H1 (cell line): ENCODE data around the gene CD81. TPM values are rescaled to one million over a fixed set of nuclear protein-coding genes. Genes with fewer than 3 reads are reported as not detected.

Source experiments
- CTCF ChIA-PET: fragments of 300-600 bp; sonication (Branson Sonifier 250); formaldehyde crosslinking; loops from one replicate; lab custom pipeline; 2021; ENCODE audit not compliant: partially characterized antibody; lab: Charles Lee
- POLR2A ChIA-PET: fragments of 300-600 bp; sonication (Branson Sonifier 250); formaldehyde crosslinking; loops from one replicate; lab custom pipeline; 2021; ENCODE audit warnings: inconsistent platforms; ENCODE audit not compliant: partially characterized antibody; lab: Charles Lee
- DNase-seq, 2 experiments: peaks; one replicate each; pipeline versions ENCODE4 v3.0.0 to v3.0.0-alpha.2; 2010 to 2022; ENCODE audit warnings: low spot score in 2 of 2, low read depth in 1 of 2, mixed read lengths in 1 of 2
- FAIRE-seq: peaks from 2 replicates; lab custom pipeline; 2011; peaks lifted over from hg19 to GRCh38; lab: Jason Lieb, UNC
- H2AFZ ChIP-seq: 2 replicates; pipeline ENCODE4 v1.8.1; 2012; ENCODE audit warnings: low read length, inconsistent platforms
- H2AK5ac ChIP-seq: 2 replicates; pipeline ENCODE4 v1.6.1; 2013; ENCODE audit warnings: low read depth, low read length
- H2BK120ac ChIP-seq: replicated peaks from 2 replicates; pipeline ENCODE3; 2013; ENCODE audit warnings: low read depth, low read length, inconsistent platforms
- H2BK12ac ChIP-seq: 2 replicates; pipeline ENCODE4 v1.6.1; 2013; ENCODE audit warnings: low read depth, low read length
- H2BK15ac ChIP-seq: 2 replicates; pipeline ENCODE4 v1.6.1; 2013; ENCODE audit warnings: low read length
- H2BK20ac ChIP-seq: 2 replicates; pipeline ENCODE4 v1.6.1; 2013; ENCODE audit warnings: low read length
- H2BK5ac ChIP-seq: 2 replicates; pipeline ENCODE4 v1.6.1; 2013; ENCODE audit warnings: low read depth, low read length
- H3K14ac ChIP-seq: 2 replicates; pipeline ENCODE4 v1.6.1; 2013; ENCODE audit warnings: inconsistent platforms; ENCODE audit not compliant: insufficient read length
- H3K18ac ChIP-seq: 2 replicates; pipeline ENCODE4 v1.6.1; 2013; ENCODE audit warnings: low read length; ENCODE audit errors: extremely low read depth
- H3K23ac ChIP-seq: 2 replicates; pipeline ENCODE4 v1.6.1; 2013; ENCODE audit warnings: inconsistent platforms; ENCODE audit not compliant: insufficient read length
- H3K23me2 ChIP-seq: 2 replicates; pipeline ENCODE4 v1.6.1; 2013; ENCODE audit warnings: low read depth, low read length
- H3K27ac ChIP-seq: 2 replicates; pipeline ENCODE4 v1.6.1; 2011; ENCODE audit warnings: low read depth, low read length, inconsistent platforms
- H3K27me3 ChIP-seq, 4 experiments: replicated peaks in 1 of 4; 1 replicate in 1 of 4; 2 replicates in 3 of 4; pipeline versions ENCODE4 v1.6.1 to v1.8.1; 2011 to 2013; ENCODE audit warnings: low read length in 3 of 4, mild to moderate bottlenecking in 3 of 4, inconsistent platforms in 2 of 4, mixed read lengths in 2 of 4, moderate library complexity in 1 of 4; ENCODE audit not compliant: control insufficient read depth in 3 of 4, insufficient read depth in 3 of 4; ENCODE audit errors: extremely low read depth in 1 of 4
- H3K36me3 ChIP-seq, 4 experiments: 2 replicates each; pipeline versions ENCODE4 v1.6.1 to v1.8.1; 2011 to 2013; ENCODE audit warnings: mild to moderate bottlenecking in 4 of 4, low read length in 3 of 4, moderate library complexity in 2 of 4, control low read depth in 1 of 4, inconsistent platforms in 1 of 4; ENCODE audit not compliant: insufficient read depth in 4 of 4, control insufficient read depth in 2 of 4
- H3K4ac ChIP-seq: replicated peaks from 2 replicates; pipeline ENCODE3; 2013; ENCODE audit warnings: low read length, low read depth, mixed read lengths, inconsistent platforms; ENCODE audit not compliant: insufficient read length
- H3K4me1 ChIP-seq, 4 experiments: replicated peaks in 1 of 4; 1 replicate in 1 of 4; 2 replicates in 3 of 4; pipeline versions ENCODE4 v1.6.1 to v1.8.1; 2011 to 2013; ENCODE audit warnings: low read length in 3 of 4, inconsistent platforms in 2 of 4, mixed read lengths in 1 of 4; ENCODE audit not compliant: insufficient read depth in 4 of 4, control insufficient read depth in 3 of 4
- H3K4me2 ChIP-seq, 2 experiments: 2 replicates each; pipeline versions ENCODE4 v1.6.1 to v1.8.1; 2011 to 2013; ENCODE audit warnings: low read depth in 2 of 2, low read length in 2 of 2, control low read depth in 1 of 2, inconsistent platforms in 1 of 2, mild to moderate bottlenecking in 1 of 2; ENCODE audit not compliant: insufficient read depth in 1 of 2
- H3K4me3 ChIP-seq, 4 experiments: fragments of 200-600, 300-600 bp in 1 of 4; sonication (generic), shearing (Covaris generic), sonication (Bioruptor Twin) in 1 of 4; 2 replicates each; pipeline versions ENCODE4 v1.5.1 to v1.8.1; 2011 to 2016; ENCODE audit warnings: low read length in 4 of 4, low read depth in 3 of 4, control low read depth in 2 of 4, inconsistent platforms in 2 of 4, mild to moderate bottlenecking in 2 of 4, mixed read lengths in 1 of 4, moderate library complexity in 1 of 4; ENCODE audit not compliant: insufficient read depth in 2 of 4; ENCODE audit errors: extremely low read depth in 1 of 4
- H3K56ac ChIP-seq: replicated peaks from 2 replicates; pipeline ENCODE3; 2013; ENCODE audit warnings: low read depth, mild to moderate bottlenecking, mixed read lengths, low read length, inconsistent platforms; ENCODE audit not compliant: insufficient read length
- H3K79me1 ChIP-seq: 2 replicates; pipeline ENCODE4 v1.6.1; 2013; ENCODE audit warnings: low read depth, low read length, control low read depth
- H3K79me2 ChIP-seq, 2 experiments: 2 replicates each; pipeline versions ENCODE4 v1.6.1 to v1.8.1; 2012 to 2013; ENCODE audit warnings: low read length in 2 of 2, mild to moderate bottlenecking in 2 of 2, inconsistent platforms in 1 of 2; ENCODE audit not compliant: insufficient read depth in 2 of 2, control insufficient read depth in 1 of 2
- H3K9ac ChIP-seq, 4 experiments: replicated peaks in 1 of 4; 1 replicate in 1 of 4; 2 replicates in 3 of 4; pipeline versions ENCODE4 v1.6.1 to v1.8.1; 2011 to 2013; ENCODE audit warnings: low read depth in 3 of 4, low read length in 3 of 4, control low read depth in 2 of 4, mild to moderate bottlenecking in 2 of 4, moderate library complexity in 2 of 4, inconsistent platforms in 1 of 4; ENCODE audit errors: extremely low read depth in 1 of 4
- H3K9me3 ChIP-seq, 2 experiments: 2 replicates each; pipeline versions ENCODE4 v1.6.1 to v1.8.1; 2012 to 2013; ENCODE audit warnings: mild to moderate bottlenecking in 2 of 2, moderate library complexity in 2 of 2, control low read depth in 1 of 2, inconsistent platforms in 1 of 2, low read depth in 1 of 2, low read length in 1 of 2, mixed read lengths in 1 of 2; ENCODE audit not compliant: insufficient read depth in 2 of 2
- H4K20me1 ChIP-seq, 2 experiments: replicated peaks in 1 of 2; 2 replicates each; pipeline versions ENCODE3 to v1.8.1; 2011 to 2013; ENCODE audit warnings: inconsistent platforms in 2 of 2, low read length in 2 of 2, mild to moderate bottlenecking in 1 of 2; ENCODE audit not compliant: insufficient read depth in 2 of 2, control insufficient read depth in 1 of 2
- H4K5ac ChIP-seq: 2 replicates; pipeline ENCODE4 v1.6.1; 2013; ENCODE audit warnings: low read length, low read depth, mixed read lengths, inconsistent platforms; ENCODE audit not compliant: insufficient read length
- H4K8ac ChIP-seq: 2 replicates; pipeline ENCODE4 v1.8.0; 2013; ENCODE audit warnings: mild to moderate bottlenecking, moderate library complexity, low read length, inconsistent platforms; ENCODE audit not compliant: insufficient read depth; ENCODE audit errors: extremely low read depth
- H4K91ac ChIP-seq: replicated peaks from 2 replicates; pipeline ENCODE3; 2013; ENCODE audit warnings: low read length, mixed read lengths, inconsistent platforms; ENCODE audit not compliant: insufficient read length
- BRCA1 ChIP-seq: IDR thresholded peaks from 2 replicates; pipeline ENCODE4 v1.6.1; 2012; ENCODE audit warnings: low read depth, low read length, improper control_type of control experiment
- E2F6 ChIP-seq: IDR thresholded peaks from 2 replicates; pipeline ENCODE4 v1.6.1; 2012; ENCODE audit warnings: inconsistent platforms
- POLR2A ChIP-seq, 2 experiments: IDR thresholded peaks; 1 replicate in 1 of 2; 2 replicates in 1 of 2; pipeline ENCODE4 v1.6.1; 2011; ENCODE audit warnings: low read depth in 2 of 2, low read length in 2 of 2, mild to moderate bottlenecking in 2 of 2; ENCODE audit errors: control extremely low read depth in 1 of 2
- RBBP5 ChIP-seq: IDR thresholded peaks from 2 replicates; pipeline ENCODE4 v1.7.1; 2012; ENCODE audit warnings: low read depth, mild to moderate bottlenecking, inconsistent platforms, low read length, moderate library complexity, borderline replicate concordance
- RFX5 ChIP-seq: IDR thresholded peaks from 2 replicates; pipeline ENCODE4 v1.6.1; 2011; ENCODE audit warnings: low read depth, low read length, improper control_type of control experiment, borderline replicate concordance
- SIRT6 ChIP-seq: IDR thresholded peaks from one replicate; pipeline ENCODE4 v1.7.1; 2012; ENCODE audit warnings: low read length, inconsistent platforms
- USF2 ChIP-seq: IDR thresholded peaks from 2 replicates; pipeline ENCODE4 v1.6.1; 2011; ENCODE audit warnings: low read length, improper control_type of control experiment
- WGBS, 2 experiments: shearing (Covaris generic) in 1 of 2; methylation state at CpG; one replicate each; pipeline versions ENCODE4 v1.1.6 to v1.1.7; 2013 to 2015; ENCODE audit warnings: low lambda C conversion rate in 2 of 2, mixed read lengths in 2 of 2, inconsistent platforms in 1 of 2, low coverage in 1 of 2, missing lambda C conversion rate in 1 of 2; ENCODE audit not compliant: insufficient replicate concordance in 2 of 2, insufficient coverage in 1 of 2, insufficient read length in 1 of 2; ENCODE audit errors: extremely low coverage in 1 of 2, missing lambda C conversion rate in 1 of 2; 5-methylcytosine and 5-hydroxymethylcytosine counted together
- polyA plus RNA-seq, 7 experiments: library from polyadenylated mRNA; depleted of rRNA in 3 of 7; stranded (reverse) in 5 of 7; unstranded in 2 of 7; fragments of >200 nt in 5 of 7; fragments of 200-250 nt in 2 of 7; gene quantifications; 1 replicate in 5 of 7; 2 replicates in 1 of 7; 4 replicates in 1 of 7; pipeline versions ENCODE4 v1.2.1 to v1.2.3, GENCODE V29; 2011 to 2013; ENCODE audit warnings: missing spikeins in 2 of 7, mixed read lengths in 2 of 7
- total RNA-seq: library from RNA; stranded (reverse); fragmentation: NEBNext Ultra II Directional; extraction: Animal tissue kit (Norgen Biotek cat#: 25700); gene quantifications from 2 replicates; pipeline ENCODE4 v1.2.1, GENCODE V29; 2021
- TF ChIP-seq, protein P1 (sequence below): IDR thresholded peaks from 2 replicates; pipeline ENCODE4 v1.6.1; 2011; ENCODE audit warnings: low read depth, mild to moderate bottlenecking, low read length; ENCODE audit not compliant: insufficient read depth

The CD81 gene
- total and polyA plus RNA-seq, 2 of the 8 experiments (the other 6 are each of a cell fraction or from before 2014, with no cell fraction given): 238 to 309 TPM

DNA sequence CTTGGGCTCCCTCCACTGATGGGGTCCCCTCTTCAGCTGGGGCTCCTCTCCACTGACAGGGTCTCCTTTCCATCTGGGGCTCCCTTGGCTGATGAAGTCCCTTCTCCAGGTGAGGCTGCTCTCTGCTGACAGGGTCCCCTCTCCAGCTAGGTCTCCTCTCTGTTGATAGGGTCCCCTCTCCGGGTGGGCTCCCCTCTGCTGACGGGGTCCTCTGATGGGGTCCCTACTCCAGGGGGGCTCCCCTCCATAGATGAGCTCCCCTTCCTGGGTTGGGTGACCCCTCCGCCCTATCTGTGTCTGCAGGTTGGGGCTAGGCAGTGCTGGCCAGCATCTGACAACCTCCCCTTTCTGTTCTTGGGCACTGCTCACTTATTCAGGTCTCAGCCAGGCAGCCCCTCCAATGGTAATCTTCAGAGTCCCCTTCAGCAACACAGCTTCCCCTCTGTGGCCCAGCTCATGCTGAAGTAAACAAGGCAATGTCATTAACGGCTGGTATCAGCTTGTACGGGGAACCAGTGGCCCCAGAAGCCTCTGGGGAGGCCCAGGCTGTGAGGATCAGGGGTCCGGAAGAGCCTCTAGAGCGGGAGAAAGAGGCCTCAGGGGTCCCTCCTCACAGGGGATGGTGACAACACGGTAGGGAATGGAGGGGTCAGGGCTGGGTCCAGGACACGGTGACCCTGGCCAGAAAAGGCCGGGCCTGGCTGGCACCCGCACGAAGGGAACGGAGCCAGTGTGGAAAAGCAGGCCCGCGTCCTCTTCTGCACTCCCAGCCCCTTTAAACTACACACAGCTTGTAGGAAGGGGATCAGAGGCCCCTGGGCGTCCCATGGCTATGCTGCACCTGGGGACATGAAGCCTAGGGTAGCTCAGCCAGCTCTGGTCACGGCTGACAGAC is 9.6 kb upstream of the CD81 start:
- H3K4ac ChIP-seq: no peak overlapping the region
- H3K23ac ChIP-seq: no peak overlapping the region
- H3K14ac ChIP-seq: no peak overlapping the region
- H3K4me2 ChIP-seq: no peak overlapping the region
- H4K20me1 ChIP-seq: peaks cover 0 to 1% of the 10 kb centered on the region in 2 experiments
- H3K36me3 ChIP-seq: no peaks in the 10 kb centered on the region
- FAIRE-seq (no peak), DNase-seq (no peak)
- H2AK5ac ChIP-seq: no peak overlapping the region
- WGBS, 2 experiments: 92% methylated on average over 17 of the region's 17 CpGs; no CpG with 5 or more reads in 1 of the 2 experiments
- no peak overlapping the region for H3K27ac ChIP-seq
- H3K9ac ChIP-seq: no peak overlapping the region
- POLR2A ChIA-PET: interaction anchor here (3.1 kb wide), 1 partner anchor 10 kb away, joined by 34 read pairs; the partner anchor contains the start of gene CD81
- H3K4me3 ChIP-seq: no peak overlapping the region
- no peak overlapping the region for H2BK12ac ChIP-seq
- H2BK20ac ChIP-seq: no peak overlapping the region
- no peak overlapping the region for H2BK120ac ChIP-seq
- H4K8ac ChIP-seq: no peak overlapping the region; the same call in 1 of the 2 replicates
- no peaks in the 10 kb centered on the region for H3K79me2 ChIP-seq
- H3K18ac ChIP-seq: no peak overlapping the region
- no peak overlapping the region for H4K91ac ChIP-seq
- H3K9me3 ChIP-seq: no peaks in the 10 kb centered on the region
- H3K4me1 ChIP-seq: no peaks in the 10 kb centered on the region
- no peaks in the 10 kb centered on the region for H3K79me1 ChIP-seq
- no peak overlapping the region for H2BK15ac ChIP-seq
- CTCF ChIA-PET: interaction anchor here (0.9 to 1.8 kb wide), 5 partner anchors 13 to 181 kb away, joined by 3 to 9 read pairs (median 4); no protein-coding TSS in a partner anchor
- H2AFZ ChIP-seq: no peak overlapping the region
- no peak overlapping the region for H3K56ac ChIP-seq
- no peaks in the 10 kb centered on the region for H3K23me2 ChIP-seq
- H2BK5ac ChIP-seq: no peak overlapping the region
- 0 out of 7 replicates have a peak, but pooled peaks cover 0 to 2% (median 0%) of the 10 kb centered on the region in 4 experiments for H3K27me3 ChIP-seq
- no peak overlapping the region for H4K5ac ChIP-seq
- TF ChIP-seq RBBP5 (no peak), USF2 (no peak), BRCA1 (no peak), SIRT6 (no peak), POLR2A (IDR thresholded peaks at IDR 0.05; ENCODE audit: control extremely low read depth in 1 of 2, low read depth in 2 of 2, low read length in 2 of 2) (no peak), RFX5 (no peak), E2F6 (no peak)
- TF ChIP-seq, protein P1, sequence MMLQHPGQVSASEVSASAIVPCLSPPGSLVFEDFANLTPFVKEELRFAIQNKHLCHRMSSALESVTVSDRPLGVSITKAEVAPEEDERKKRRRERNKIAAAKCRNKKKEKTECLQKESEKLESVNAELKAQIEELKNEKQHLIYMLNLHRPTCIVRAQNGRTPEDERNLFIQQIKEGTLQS: no peak
